HG03432 (cell line): ENCODE results near the gene CHMP4B.

Experiments
- ATAC-seq: cut with Tn5 transposase; IDR thresholded peaks from one replicate; pipeline ENCODE4 v1.9.1; 2021; ENCODE audit warnings: mild to moderate bottlenecking, moderate library complexity; ENCODE audit not compliant: unreplicated experiment

The CHMP4B gene

DNA sequence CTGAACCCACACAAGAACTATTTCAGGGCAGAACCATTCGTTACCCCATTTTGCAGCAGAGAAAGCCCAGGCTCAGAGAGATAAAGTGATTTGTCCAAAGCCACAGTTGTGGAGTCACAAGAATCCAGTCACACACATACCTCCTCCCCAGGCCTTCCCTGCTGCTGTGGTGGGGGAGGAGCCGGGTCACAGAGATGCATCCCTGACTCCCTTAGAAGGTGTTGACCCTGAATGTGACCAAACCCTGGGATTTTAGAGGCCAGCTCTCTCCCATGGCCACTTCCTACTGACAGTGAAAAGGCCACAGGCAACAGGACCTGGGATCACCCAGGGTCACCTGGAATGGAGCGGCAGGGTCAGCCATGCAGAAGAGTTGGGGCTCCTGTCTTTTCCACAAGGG, 48.6 kb downstream of the CHMP4B start:
- ATAC-seq = no peak

DNA sequence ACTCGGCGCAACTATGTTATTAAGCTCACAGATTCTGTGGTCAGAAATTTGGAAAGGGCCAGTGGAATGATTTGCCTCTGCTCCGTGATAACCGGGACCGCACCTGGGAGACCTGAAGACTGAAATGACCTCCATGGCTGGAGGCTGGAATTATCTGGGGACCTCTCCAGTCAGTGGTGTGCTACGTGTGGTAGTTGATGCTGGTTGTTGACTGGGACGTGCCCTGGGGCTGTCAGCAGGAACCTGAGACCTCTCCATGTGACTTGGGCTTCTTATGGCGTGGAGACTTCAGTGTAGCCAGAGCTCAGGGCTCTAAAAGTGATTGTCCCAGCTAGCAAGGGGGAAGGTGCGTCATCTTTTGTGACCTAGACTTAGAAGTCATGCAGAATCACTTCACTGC, 50.3 kb downstream of the CHMP4B start:
- ATAC-seq = no peak

DNA sequence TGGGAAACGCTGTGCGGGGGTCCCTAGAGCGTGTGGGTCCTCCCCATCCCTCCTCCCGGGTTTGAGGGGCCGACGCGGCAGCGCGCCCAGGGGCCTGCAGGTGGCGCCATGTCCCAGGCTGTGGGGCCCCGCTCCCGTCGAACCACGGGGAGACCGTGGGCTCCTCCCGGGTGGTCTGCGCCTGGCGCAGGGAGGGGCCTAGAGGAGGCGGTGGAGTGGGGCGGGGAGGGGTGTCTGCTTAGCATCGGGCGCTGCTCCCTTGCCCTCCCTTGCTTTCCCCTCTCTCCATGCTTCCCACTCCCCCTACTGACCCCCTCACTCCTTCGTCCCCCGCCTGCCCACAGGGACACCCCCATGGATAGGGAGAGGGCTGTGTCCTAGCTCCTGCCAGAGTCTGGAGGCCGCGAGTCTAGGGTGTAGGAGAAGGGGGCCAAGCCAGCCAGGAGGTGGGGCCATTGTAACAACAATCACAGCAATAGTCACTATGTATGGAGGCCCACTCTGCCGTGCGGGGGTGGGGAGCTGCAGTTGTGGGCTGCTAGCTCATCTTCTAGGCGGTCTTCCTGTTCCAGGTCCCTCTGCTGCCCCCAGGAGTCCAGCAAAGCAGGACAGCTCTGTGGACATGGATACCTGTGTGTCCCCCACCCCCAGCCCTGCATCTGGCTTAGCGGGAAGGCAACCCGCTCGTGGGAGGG, 51.7 kb downstream of the CHMP4B start:
- no peak for ATAC-seq

DNA sequence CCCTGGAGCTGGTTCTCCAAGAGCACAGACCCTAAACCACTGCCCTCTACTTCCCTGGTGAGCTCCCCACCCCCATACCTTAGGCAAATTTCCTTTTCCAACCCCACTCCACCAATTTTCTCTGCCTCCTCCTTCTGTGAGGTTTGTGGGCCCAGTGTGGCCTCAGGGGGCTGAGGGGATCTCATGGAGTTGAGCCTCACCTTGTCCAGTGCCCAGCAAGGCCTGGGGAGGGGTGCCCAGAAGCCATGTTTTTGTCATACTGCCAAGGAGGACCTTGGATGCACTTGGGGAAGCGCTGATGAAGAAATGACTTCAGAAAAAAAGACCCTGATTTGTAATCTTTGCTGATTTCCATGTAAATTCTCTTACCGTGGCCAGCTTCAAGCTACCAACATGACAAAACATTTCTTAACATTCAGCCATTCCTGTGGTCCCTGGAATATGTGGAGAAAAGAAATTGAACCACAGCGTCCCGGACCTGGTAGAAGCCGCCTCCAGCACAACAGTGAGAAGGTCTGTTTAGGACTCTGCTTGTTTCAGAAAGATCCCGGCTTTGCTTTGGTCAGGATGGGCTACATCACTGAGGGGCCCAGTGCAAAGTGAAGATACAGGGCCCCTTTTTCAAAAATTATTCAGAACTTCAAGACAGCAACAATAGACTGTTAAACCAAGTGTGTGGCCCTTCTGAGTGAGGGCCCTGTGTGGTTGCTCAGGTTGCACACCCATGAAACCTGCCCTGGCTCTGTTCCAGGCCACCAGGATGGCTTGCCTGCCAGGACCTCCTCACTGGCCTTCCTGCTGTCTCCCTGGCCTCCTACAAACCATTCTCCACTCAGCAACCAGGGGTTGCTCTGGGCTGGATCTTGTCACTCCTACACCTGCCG, 52.5 kb downstream of the CHMP4B start:
- ATAC-seq = no peak

DNA sequence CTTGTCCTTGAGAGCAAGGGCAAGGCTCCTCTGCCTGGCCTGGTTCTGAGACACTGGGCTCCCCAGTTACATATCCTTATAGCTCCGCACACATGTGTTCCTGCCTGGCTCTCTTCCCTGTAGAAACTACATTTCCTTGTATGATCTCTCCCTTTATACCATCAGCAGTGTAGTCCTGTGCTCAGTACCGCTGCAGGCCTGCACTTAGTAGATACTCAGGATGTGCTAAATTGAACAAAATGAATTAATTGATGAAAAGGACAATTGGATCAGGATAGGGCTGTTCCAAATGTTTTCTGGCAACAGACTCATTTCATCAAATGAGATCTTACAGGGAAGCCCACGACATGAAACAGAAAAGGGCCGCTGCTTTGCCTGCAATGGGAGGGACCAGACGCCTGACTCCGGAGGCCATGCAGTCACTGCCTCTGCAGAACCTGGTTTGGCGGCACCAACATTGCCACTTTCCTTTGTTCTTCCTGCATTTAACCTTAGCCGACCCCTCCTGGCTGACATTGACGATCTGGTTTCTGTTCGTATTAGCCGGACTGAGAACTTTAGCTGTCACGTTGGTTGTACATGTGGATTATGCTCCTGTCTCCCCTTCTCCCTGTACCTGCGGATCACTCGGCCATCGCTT, 53.3 kb downstream of the CHMP4B start:
- no peak for ATAC-seq

DNA sequence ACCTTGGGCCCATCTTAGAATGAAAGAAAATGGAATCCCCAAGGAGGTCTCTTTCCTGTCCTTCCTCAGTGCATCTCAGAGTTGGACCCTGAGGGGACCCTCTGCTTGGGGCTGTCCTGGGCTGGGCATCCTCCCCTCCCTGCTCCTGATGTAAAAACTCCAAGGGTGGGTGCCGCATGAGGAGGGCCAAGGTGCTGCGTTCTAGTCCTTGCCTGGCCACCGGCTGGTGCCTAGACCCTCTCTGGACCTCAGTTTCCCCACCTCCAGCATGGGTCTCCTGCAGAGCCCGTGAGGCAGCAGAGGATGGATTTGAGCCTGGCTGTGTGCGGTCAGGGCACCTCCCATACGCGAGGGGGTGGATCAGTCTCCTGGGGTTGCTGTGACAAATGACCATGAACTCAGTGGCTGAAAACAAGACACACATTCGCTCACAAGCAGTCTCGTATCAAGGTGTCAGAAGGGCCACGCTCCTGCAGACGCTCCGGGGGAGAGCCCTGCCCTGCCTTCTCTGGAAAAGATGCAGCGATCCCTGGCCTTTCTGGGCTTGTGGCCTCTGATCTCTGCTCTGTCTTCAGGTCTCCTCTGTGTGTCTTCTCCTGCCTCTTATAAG, 54.7 kb downstream of the CHMP4B start:
- ATAC-seq = no peak

GRCh38 chr20:33866398-33867100, 55.4 kb downstream of the CHMP4B start:
- no peak for ATAC-seq

GRCh38 chr20:33868042-33868441, 56.9 kb downstream of the CHMP4B start:
- no peak for ATAC-seq

GRCh38 chr20:33868595-33868994, 57.4 kb downstream of the CHMP4B start:
- ATAC-seq = no peak

DNA sequence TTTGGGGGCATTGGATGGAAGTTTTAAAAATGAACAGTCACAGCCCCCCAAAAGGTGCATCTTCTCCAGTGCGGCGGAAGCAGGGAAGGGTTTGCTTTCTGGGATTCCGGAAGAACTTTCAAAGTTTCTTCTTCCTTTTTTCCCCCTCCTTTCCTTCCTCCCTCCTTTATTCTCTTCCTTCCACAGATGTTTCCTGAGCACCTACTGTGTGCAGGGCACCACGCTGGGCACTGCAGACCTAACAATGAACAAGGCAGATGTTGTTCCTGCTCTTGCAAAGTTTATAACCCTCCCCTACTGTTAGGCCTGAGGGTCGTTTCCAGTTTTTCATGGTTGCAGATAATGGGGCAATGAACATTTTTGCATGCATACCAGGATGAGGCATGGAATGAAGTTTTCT, 58.1 kb downstream of the CHMP4B start:
- ATAC-seq = no peak

- no peak for ATAC-seq
Observed at GRCh38 chr20:33871362-33871761, 60.2 kb downstream of the CHMP4B start.

DNA sequence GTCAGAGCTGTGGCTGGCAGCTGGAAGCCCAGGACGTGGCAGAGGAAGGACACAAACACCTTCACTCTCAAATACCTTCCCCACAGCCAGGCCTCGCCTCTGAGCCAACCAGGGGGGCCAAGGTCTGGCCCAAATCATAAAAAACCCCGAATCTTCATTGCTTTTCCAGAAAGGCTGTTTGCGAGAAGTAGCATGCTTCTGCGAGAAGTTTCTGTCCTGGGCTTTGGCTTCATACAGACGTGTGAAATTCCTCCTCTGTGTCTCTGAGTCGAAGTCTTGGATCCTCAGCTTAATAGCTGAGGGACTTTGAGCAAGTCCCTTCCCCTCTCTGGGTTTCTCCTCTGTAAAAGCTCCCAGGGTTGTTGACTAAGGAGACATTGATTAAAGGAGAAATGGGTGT, 63.0 kb downstream of the CHMP4B start:
- ATAC-seq = no peak

- peak; percentile 64 for ATAC-seq
Observed at GRCh38 chr20:33875055-33875454, 63.9 kb downstream of the CHMP4B start.

GRCh38 chr20:33875534-33876026, 64.4 kb downstream of the CHMP4B start:
- ATAC-seq = no peak

DNA sequence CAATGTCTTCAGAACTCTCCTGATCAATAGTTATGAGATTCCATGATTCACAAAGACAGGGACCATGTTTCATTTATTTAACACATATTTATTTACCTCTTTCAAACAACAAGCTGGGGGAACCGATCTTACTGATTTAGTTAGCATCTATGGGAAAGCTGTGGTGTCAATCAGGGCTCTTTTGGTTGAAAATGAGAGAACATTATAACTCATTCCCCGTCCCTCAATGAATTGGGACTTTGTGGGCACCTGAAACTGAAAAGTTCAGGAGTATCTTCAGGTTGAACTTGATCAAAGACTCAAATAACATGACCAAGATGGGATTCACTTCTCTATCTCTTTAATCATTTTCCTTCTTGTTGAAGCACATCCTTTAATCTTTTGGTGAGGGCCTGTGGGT, 67.4 kb downstream of the CHMP4B start:
- ATAC-seq = no peak

GRCh38 chr20:33880396-33880795, 69.2 kb downstream of the CHMP4B start:
- no peak for ATAC-seq

- no peak for ATAC-seq
Observed at GRCh38 chr20:33881989-33882388, 70.8 kb downstream of the CHMP4B start.

- ATAC-seq = no peak
Observed at GRCh38 chr20:33882481-33882880, 71.3 kb downstream of the CHMP4B start.

DNA sequence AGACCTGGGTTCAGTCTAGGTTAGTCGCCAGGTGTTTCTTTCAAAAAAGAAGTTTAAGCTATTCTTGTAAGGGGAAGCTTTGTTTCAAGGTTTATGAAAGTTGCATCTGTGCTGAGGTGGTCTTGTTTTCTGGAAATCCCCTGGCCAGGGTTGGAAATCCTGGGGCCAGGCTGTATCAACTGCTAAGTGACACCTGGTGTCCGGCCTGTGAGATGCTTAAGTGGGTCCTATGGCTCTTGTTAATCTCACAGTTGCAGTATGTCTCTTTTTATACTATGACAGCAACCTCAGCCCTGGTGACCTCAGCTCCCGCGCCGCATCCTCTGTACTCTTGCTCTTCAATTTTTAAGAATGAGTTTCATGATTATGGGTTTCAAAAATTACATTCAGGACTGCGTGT, 72.0 kb downstream of the CHMP4B start:
- ATAC-seq = peak; percentile 83

- no peak for ATAC-seq
Observed at GRCh38 chr20:33884633-33885032, 73.5 kb downstream of the CHMP4B start.

- no peak for ATAC-seq
Observed at GRCh38 chr20:33889312-33889711, 78.2 kb downstream of the CHMP4B start.
